Mucosa of descending colon (tissue), 3 donors: ENCODE results near the gene CRCP. TPM values are rescaled to one million over a fixed set of nuclear protein-coding genes. Genes with fewer than 3 reads are reported as not detected.

Experiments
- ATAC-seq: fragments of 200-7000 bp; cut with Tn5 transposase; one replicate; pipeline ENCODE4 v1.9.1; 2020; ENCODE audit warnings: mild to moderate bottlenecking, moderate library complexity
- DNase-seq, 3 donors: peaks; one replicate each; pipeline ENCODE4 v3.0.0-alpha.2; 2020
- H3K36me3 ChIP-seq: fragments of 200-600 bp; one replicate; pipeline ENCODE4 v1.8.0; 2021; ENCODE audit warnings: low read depth, mild to moderate bottlenecking
- H3K4me1 ChIP-seq: fragments of 200-600 bp; one replicate; pipeline ENCODE4 v1.8.0; 2021; ENCODE audit warnings: low read depth, mild to moderate bottlenecking
- H3K4me3 ChIP-seq: fragments of 200-600 bp; one replicate; pipeline ENCODE4 v1.8.0; 2021; ENCODE audit warnings: mild to moderate bottlenecking
- H3K9me3 ChIP-seq: fragments of 200-600 bp; one replicate; pipeline ENCODE4 v1.8.0; 2021; ENCODE audit warnings: mild to moderate bottlenecking
- intact Hi-C, 2 donors: fragments of 100-400 bp; cut with DNase I in 1 of 2; cut with micrococcal nuclease in 1 of 2; formaldehyde crosslinking; loops; one replicate each; pipeline versions ENCODE4 v1.11.0 to v1.11.1; 2022; cut with DNase I, micrococcal nuclease
- total RNA-seq, 3 donors: library from RNA; stranded (reverse); fragmentation: NEBNext Ultra II Directional in 2 of 3; extraction: Animal tissue kit (Norgen Biotek cat#: 25700) in 2 of 3; gene quantifications; one replicate each; pipeline versions ENCODE4 v1.2.1 to v1.2.4, GENCODE V29; 2021 to 2023
- TF ChIP-seq, protein P1 (sequence below): fragments of 200-600 bp; IDR thresholded peaks from one replicate; pipeline ENCODE4 v1.8.0; 2022; ENCODE audit warnings: antibody characterized with exemption, mild to moderate bottlenecking
- donor health status: DM: no; HTN: no; CAD: no; lungs with moderate emphysema.
- donor health status: DM: no; HTN: no; CAD: no.
- donor health status: DM: no; HTN: yes; CAD: no.

CRCP gene
- total RNA-seq, 3 donors from 2014 or later: 37.3 to 43.9 (median 43.1) TPM

DNA sequence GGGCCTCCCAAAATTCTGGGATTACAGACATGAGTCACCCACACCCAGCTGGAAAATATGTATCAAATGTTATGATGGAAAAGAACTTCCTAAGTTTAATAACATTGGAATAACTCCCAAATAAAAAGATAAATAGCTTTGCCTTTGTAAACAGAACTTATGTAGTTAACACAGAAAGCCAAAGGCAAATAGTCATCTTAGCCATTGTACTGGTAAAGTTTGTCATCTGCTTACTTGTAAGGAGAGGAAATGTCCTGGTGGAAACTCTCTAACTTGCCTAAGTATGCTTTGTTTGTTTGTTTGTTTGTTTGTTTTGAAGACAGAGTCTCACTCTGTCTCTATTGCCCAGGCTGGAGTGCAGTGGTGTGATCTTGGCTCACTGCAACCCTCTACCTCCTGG, 66.7 kb downstream of the CRCP start:
- TF ChIP-seq, protein P1, sequence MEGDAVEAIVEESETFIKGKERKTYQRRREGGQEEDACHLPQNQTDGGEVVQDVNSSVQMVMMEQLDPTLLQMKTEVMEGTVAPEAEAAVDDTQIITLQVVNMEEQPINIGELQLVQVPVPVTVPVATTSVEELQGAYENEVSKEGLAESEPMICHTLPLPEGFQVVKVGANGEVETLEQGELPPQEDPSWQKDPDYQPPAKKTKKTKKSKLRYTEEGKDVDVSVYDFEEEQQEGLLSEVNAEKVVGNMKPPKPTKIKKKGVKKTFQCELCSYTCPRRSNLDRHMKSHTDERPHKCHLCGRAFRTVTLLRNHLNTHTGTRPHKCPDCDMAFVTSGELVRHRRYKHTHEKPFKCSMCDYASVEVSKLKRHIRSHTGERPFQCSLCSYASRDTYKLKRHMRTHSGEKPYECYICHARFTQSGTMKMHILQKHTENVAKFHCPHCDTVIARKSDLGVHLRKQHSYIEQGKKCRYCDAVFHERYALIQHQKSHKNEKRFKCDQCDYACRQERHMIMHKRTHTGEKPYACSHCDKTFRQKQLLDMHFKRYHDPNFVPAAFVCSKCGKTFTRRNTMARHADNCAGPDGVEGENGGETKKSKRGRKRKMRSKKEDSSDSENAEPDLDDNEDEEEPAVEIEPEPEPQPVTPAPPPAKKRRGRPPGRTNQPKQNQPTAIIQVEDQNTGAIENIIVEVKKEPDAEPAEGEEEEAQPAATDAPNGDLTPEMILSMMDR: no peak
- no peak for ATAC-seq
- H3K4me3 ChIP-seq: no peak overlapping the region
- H3K9me3 ChIP-seq: peaks cover 4% of the 10 kb centered on the region
- no peaks in the 10 kb centered on the region for H3K36me3 ChIP-seq
- intact Hi-C loops: no loop called here
- H3K4me1 ChIP-seq: no peaks in the 10 kb centered on the region
- no peak for DNase-seq

DNA sequence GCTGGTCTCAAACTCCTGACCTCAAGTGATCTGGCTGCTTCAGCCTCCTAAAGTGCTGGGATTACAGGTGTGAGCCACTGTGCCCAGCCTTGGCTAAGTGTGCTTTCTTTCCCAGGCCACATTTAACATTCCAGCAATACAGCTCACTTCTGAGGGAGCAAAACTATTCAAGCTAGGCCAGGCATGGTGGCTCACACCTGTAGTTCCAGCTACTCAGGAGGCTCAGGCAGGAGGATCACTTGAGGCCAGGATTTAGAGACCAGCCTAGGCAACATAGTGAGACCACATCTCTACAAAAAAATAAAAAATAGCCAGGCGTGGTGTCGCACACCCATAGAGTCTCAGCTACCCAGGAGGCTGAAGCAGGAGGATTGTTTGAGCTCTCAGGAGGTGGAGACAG, 67.2 kb downstream of the CRCP start:
- H3K36me3 ChIP-seq: no peaks in the 10 kb centered on the region
- no peak overlapping the region for H3K4me3 ChIP-seq
- DNase-seq: no peak
- H3K4me1 ChIP-seq: no peaks in the 10 kb centered on the region
- ATAC-seq: no peak
- TF ChIP-seq, protein P1: no peak
- peaks cover 4% of the 10 kb centered on the region for H3K9me3 ChIP-seq
- intact Hi-C loops: no loop called here

- H3K9me3 ChIP-seq: peaks cover 4% of the 10 kb centered on the region
- ATAC-seq (no peak), DNase-seq (no peak)
- TF ChIP-seq, protein P1: no peak
- no peaks in the 10 kb centered on the region for H3K36me3 ChIP-seq
- no peak overlapping the region for H3K4me3 ChIP-seq
- intact Hi-C loops: no loop called here
- no peaks in the 10 kb centered on the region for H3K4me1 ChIP-seq
These were observed 68.3 kb downstream of the CRCP start for GRCh38 chr7:66182920-66183319.

DNA sequence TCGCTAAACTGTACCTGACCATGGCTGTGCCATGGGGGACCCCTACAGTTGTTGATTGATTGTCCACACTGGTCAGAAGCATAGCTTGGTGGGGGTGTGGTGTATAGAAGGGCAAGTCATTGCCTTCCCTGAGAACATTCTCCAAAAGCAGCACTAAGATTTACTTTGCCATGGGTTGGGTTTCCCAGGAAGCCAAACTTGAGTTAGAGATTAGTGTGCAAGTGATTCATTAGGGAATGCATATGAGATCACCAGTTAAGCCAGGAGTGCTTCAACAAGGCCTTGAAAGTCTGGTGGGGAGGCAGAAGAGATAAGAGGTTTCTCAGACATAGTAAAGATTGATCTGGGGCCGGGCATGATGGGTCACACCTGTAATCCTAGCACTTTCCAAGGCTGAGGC, 69.1 kb downstream of the CRCP start:
- H3K4me3 ChIP-seq: no peak overlapping the region
- H3K4me1 ChIP-seq: no peaks in the 10 kb centered on the region
- ATAC-seq: no peak
- peaks cover 4% of the 10 kb centered on the region for H3K9me3 ChIP-seq
- DNase-seq: no peak
- no peaks in the 10 kb centered on the region for H3K36me3 ChIP-seq
- intact Hi-C loops: no loop called here
- TF ChIP-seq, protein P1: no peak

- DNase-seq (no peak), ATAC-seq (no peak)
- TF ChIP-seq, protein P1: no peak
- peaks cover 4% of the 10 kb centered on the region for H3K9me3 ChIP-seq
- no peaks in the 10 kb centered on the region for H3K4me1 ChIP-seq
- intact Hi-C loops: no loop called here
- H3K36me3 ChIP-seq: no peaks in the 10 kb centered on the region
- H3K4me3 ChIP-seq: no peak overlapping the region
These were observed 71.1 kb downstream of the CRCP start for GRCh38 chr7:66185680-66186187.

DNA sequence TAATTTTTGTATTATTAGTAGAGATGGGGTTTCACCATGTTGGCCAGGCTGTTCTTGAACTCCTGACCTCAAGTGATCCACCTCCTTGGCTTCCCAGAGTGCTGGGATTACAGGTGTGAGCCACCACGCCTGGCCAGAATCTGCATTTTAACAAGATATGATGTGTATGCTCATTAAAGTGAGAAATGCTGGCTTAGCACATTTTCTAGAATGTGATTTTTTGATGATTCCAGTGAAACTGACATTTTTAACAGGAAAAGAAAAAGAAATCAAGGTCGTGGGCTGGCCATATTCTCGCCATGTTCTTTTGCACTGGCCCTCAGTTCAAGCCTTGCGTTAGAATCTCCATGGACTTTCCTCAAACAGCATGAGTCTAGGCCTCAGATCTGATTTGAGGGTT, 72.3 kb downstream of the CRCP start:
- Histone ChIP-seq H3K4me3 (no peak overlapping the region), H3K4me1 (no peaks in the 10 kb centered on the region), H3K9me3 (peaks cover 4% of the 10 kb centered on the region), H3K36me3 (no peaks in the 10 kb centered on the region)
- intact Hi-C loops: no loop called here
- TF ChIP-seq, protein P1: no peak
- ATAC-seq: no peak
- no peak for DNase-seq
